Left ventricle myocardium inferior (tissue), 1 donor: ENCODE results near the gene ZBTB49. TPM values are rescaled to one million over a fixed set of nuclear protein-coding genes. Genes with fewer than 3 reads are reported as not detected.

Experiments used
- DNase-seq: peaks from one replicate; pipeline ENCODE4 v3.0.0-alpha.2; 2020
- H3K27ac ChIP-seq: fragments of 200-600 bp; replicated peaks from 2 replicates; pipeline ENCODE4 v1.8.0; 2021
- H3K27me3 ChIP-seq: fragments of 200-600 bp; 2 replicates; pipeline ENCODE4 v1.8.0; 2021; ENCODE audit warnings: low read depth
- H3K36me3 ChIP-seq: fragments of 200-600 bp; 2 replicates; pipeline ENCODE4 v1.8.0; 2021
- H3K4me1 ChIP-seq: fragments of 200-600 bp; 2 replicates; pipeline ENCODE4 v1.8.0; 2021
- H3K4me3 ChIP-seq: fragments of 200-600 bp; 2 replicates; pipeline ENCODE4 v1.8.0; 2021; ENCODE audit warnings: mild to moderate bottlenecking, moderate library complexity
- H3K9me3 ChIP-seq: fragments of 200-600 bp; replicated peaks from 2 replicates; pipeline ENCODE4 v1.8.0; 2021
- CTCF ChIP-seq: fragments of 200-600 bp; IDR thresholded peaks from 2 replicates; pipeline ENCODE4 v1.8.0; 2021; ENCODE audit warnings: antibody characterized with exemption, mild to moderate bottlenecking, borderline replicate concordance
- intact Hi-C: fragments of 100-400 bp; cut with micrococcal nuclease; formaldehyde crosslinking; loops from one replicate; pipeline ENCODE4 v1.11.0; 2022
- total RNA-seq: library from RNA; stranded (reverse); fragmentation: NEBNext Ultra II Directional; extraction: Animal tissue kit (Norgen Biotek cat#: 25700); gene quantifications from one replicate; pipeline ENCODE4 v1.2.1, GENCODE V29; 2021
- donor health status: DM: no; HTN: yes; CAD: no; lungs with severe emphysema.

The ZBTB49 gene
- total RNA-seq, 1 donor from 2014 or later = 1.9 TPM

DNA sequence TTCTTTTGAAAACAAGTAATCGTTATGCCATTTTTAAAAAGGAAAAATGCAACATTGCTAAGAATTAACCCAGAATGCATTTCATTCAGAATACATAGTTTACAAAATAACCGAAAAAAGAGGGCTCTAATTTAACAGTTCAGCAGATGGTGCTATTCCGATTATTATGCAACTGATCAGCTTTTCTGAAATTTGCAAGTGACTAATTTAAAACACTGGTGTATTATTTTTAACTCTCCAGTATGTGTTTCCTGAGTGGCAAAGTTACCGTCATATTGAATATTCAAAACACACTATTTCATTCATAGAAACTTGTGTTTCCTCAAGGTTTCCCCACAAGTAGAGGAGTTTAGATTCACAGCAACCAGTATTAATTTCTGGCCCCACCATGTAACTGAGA, 21.1 kb downstream of the ZBTB49 start:
- Histone ChIP-seq H3K27me3 (no peaks in the 10 kb centered on the region), H3K27ac (no peak overlapping the region), H3K36me3 (peaks cover 54% of the 10 kb centered on the region), H3K4me3 (no peak overlapping the region), H3K4me1 (no peaks in the 10 kb centered on the region), H3K9me3 (no peaks in the 10 kb centered on the region)
- no peak for TF ChIP-seq CTCF
- intact Hi-C loops = no loop called here
- DNase-seq = no peak

- H3K27me3 ChIP-seq = no peaks in the 10 kb centered on the region
- no peaks in the 10 kb centered on the region for H3K4me1 ChIP-seq
- peaks cover 74% of the 10 kb centered on the region for H3K36me3 ChIP-seq
- DNase-seq = no peak
- H3K9me3 ChIP-seq = no peaks in the 10 kb centered on the region
- intact Hi-C loops = no loop called here
- no peak overlapping the region for H3K27ac ChIP-seq
- no peak overlapping the region for H3K4me3 ChIP-seq
- no peak for TF ChIP-seq CTCF
These were observed 25.6 kb downstream of the ZBTB49 start for GRCh38 chr4:4315461-4316149.

DNA sequence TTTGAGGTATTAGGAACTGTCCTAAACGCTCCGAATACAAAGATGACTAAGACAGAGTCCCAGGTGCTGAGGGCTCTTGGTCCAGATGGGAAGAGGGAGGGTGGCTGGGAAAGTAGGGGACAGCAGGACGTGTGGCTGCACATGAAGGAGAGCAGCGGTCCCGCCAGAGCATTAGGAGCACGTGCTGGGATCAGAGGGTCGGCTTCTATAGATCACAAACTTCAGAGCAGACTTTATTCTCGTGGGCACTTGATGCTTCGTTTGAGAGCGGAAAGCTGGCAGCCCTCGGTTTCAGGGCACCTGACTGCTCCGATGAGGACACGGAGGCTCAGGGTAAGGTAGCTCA, 26.1 kb downstream of the ZBTB49 start:
- H3K27ac ChIP-seq = no peak overlapping the region
- no peaks in the 10 kb centered on the region for H3K27me3 ChIP-seq
- intact Hi-C loops = no loop called here
- no peaks in the 10 kb centered on the region for H3K4me1 ChIP-seq
- H3K4me3 ChIP-seq = no peak overlapping the region
- no peak for DNase-seq
- H3K9me3 ChIP-seq = no peaks in the 10 kb centered on the region
- TF ChIP-seq CTCF = no peak
- H3K36me3 ChIP-seq = peaks cover 79% of the 10 kb centered on the region

- peaks cover 88% of the 10 kb centered on the region for H3K36me3 ChIP-seq
- H3K4me3 ChIP-seq = no peak overlapping the region
- TF ChIP-seq CTCF = no peak
- intact Hi-C loops = no loop called here
- H3K27me3 ChIP-seq = no peaks in the 10 kb centered on the region
- H3K9me3 ChIP-seq = no peaks in the 10 kb centered on the region
- H3K27ac ChIP-seq = no peak overlapping the region
- DNase-seq = no peak
- H3K4me1 ChIP-seq = no peaks in the 10 kb centered on the region
These were observed 27.6 kb downstream of the ZBTB49 start for GRCh38 chr4:4317496-4318232.

DNA sequence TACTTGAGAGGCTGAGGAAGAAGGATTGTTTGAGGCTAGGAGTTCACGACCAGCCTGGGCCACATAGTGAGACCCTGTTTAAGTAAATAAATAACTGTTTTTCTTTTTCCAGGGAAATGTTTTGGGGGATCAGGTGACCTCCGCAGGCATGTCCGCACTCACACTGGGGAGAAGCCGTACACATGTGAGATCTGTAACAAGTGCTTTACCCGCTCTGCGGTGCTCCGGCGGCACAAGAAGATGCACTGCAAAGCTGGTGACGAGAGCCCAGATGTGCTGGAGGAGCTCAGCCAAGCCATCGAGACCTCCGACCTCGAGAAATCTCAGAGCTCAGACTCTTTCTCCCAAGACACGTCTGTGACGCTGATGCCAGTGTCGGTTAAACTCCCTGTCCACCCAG, 30.5 kb downstream of the ZBTB49 start:
- no peak overlapping the region for H3K4me3 ChIP-seq
- H3K36me3 ChIP-seq = peaks cover 59% of the 10 kb centered on the region
- DNase-seq = no peak
- intact Hi-C loops = no loop called here
- no peak overlapping the region for H3K27ac ChIP-seq
- peaks cover 10% of the 10 kb centered on the region for H3K4me1 ChIP-seq
- no peaks in the 10 kb centered on the region for H3K9me3 ChIP-seq
- no peaks in the 10 kb centered on the region for H3K27me3 ChIP-seq
- no peak for TF ChIP-seq CTCF
